Lung (tissue), 12 donors: Measurements from ENCODE around the gene KCNAB2. TPM values are rescaled to one million over a fixed set of nuclear protein-coding genes. Genes with fewer than 3 reads are reported as not detected.

ENCODE experiments used
- ATAC-seq: fragments of 200-7000 bp; cut with Tn5 transposase; one replicate; pipeline ENCODE4 v1.9.1; 2020; ENCODE audit warnings: moderate number of reproducible peaks; ENCODE audit not compliant: insufficient read depth, low FRiP score
- DNase-seq, 3 donors: peaks; one replicate each; pipeline ENCODE4 v3.0.0-alpha.2; 2013 to 2017
- H3K27ac ChIP-seq, 2 donors: one replicate each; pipeline ENCODE4 v1.5.1; 2013; ENCODE audit warnings: mild to moderate bottlenecking in 2 of 2, moderate library complexity in 2 of 2, control low read depth in 1 of 2, inconsistent platforms in 1 of 2, low read depth in 1 of 2, low read length in 1 of 2
- H3K27me3 ChIP-seq, 3 donors: one replicate each; pipeline ENCODE4 v1.5.1; 2013; ENCODE audit warnings: low read length in 2 of 3; ENCODE audit not compliant: control insufficient read depth in 3 of 3, insufficient read depth in 3 of 3
- H3K36me3 ChIP-seq, 4 donors: one replicate each; pipeline ENCODE4 v1.5.1; 2013; ENCODE audit warnings: low read length in 4 of 4, mild to moderate bottlenecking in 1 of 4, moderate library complexity in 1 of 4; ENCODE audit not compliant: control insufficient read depth in 4 of 4, insufficient read depth in 4 of 4
- H3K4me1 ChIP-seq, 5 donors: one replicate each; pipeline ENCODE4 v1.5.1; 2013; ENCODE audit warnings: low read length in 5 of 5, mild to moderate bottlenecking in 2 of 5, moderate library complexity in 1 of 5; ENCODE audit not compliant: control insufficient read depth in 5 of 5, insufficient read depth in 5 of 5
- H3K4me3 ChIP-seq: one replicate; pipeline ENCODE4 v1.5.1; 2013; ENCODE audit warnings: mild to moderate bottlenecking, control low read depth, moderate library complexity
- H3K9ac ChIP-seq, 2 donors: one replicate each; pipeline ENCODE4 v1.5.1; 2013; ENCODE audit warnings: low read length in 2 of 2, control low read depth in 1 of 2; ENCODE audit not compliant: insufficient read depth in 1 of 2
- H3K9me3 ChIP-seq, 4 donors: one replicate each; pipeline ENCODE4 v1.5.1; 2013; ENCODE audit warnings: low read length in 3 of 4, mild to moderate bottlenecking in 1 of 4, moderate library complexity in 1 of 4; ENCODE audit not compliant: control insufficient read depth in 4 of 4, insufficient read depth in 3 of 4
- CTCF ChIP-seq: IDR thresholded peaks from 2 replicates; pipeline ENCODE4 v1.5.1; 2012; ENCODE audit warnings: mild to moderate bottlenecking; ENCODE audit errors: control extremely low read depth, extremely low read depth
- WGBS, 2 donors: extraction: QIAGEN DNeasy Blood & Tissue Kit; methylation state at CpG; one replicate each; pipeline ENCODE4 v1.1.7; 2013; 5-methylcytosine and 5-hydroxymethylcytosine counted together
- polyA plus RNA-seq, 2 donors: library from polyadenylated mRNA; stranded (reverse); fragments of 200-250 nt; gene quantifications; one replicate each; pipeline ENCODE4 v1.2.1, GENCODE V29; 2013
- total RNA-seq, 2 donors: library from RNA; depleted of rRNA in 1 of 2; stranded (reverse); fragments of >200 nt in 1 of 2; gene quantifications; one replicate each; pipeline ENCODE4 v1.2.1, GENCODE V29; 2014 to 2021
- donor health status: control.
- donor health status: control.
- donor health status: Bipolar disorder and iron deficiency.
- donor health status: healthy.
- donor health status: DM: yes; HTN: yes; CAD: no.

The KCNAB2 gene
- total and polyA plus RNA-seq, 4 donors = 13.7 to 86.4 (median 45.5) TPM

GRCh38 chr1:6084781-6085495 lies 39.2 kb downstream of the KCNAB2 start:
- 88 to 95% methylated on average over 18 of the region's 18 CpGs for WGBS, 2 donors
- Histone ChIP-seq H3K36me3 (peaks cover 0 to 10% (median 0%) of the 10 kb centered on the region in 4 donors), H3K27ac (no peak overlapping the region), H3K9me3 (peaks cover 0 to 2% (median 0%) of the 10 kb centered on the region in 4 donors), H3K4me1 (peaks cover 0 to 24% (median 2%) of the 10 kb centered on the region in 5 donors), H3K4me3 (no peak overlapping the region), H3K27me3 (peaks cover 0 to 3% (median 0%) of the 10 kb centered on the region in 3 donors), H3K9ac (no peak overlapping the region)
- no peak for ATAC-seq
- no peak for DNase-seq
- TF ChIP-seq CTCF = no peak

- ATAC-seq (no peak), DNase-seq (no peak)
- H3K27me3 ChIP-seq = peaks cover 0 to 3% (median 0%) of the 10 kb centered on the region in 3 donors
These were observed 40.0 kb downstream of the KCNAB2 start for GRCh38 chr1:6085666-6086065.

GRCh38 chr1:6086358-6086757 lies 40.7 kb downstream of the KCNAB2 start:
- no peak overlapping the region for H3K27ac ChIP-seq

More at GRCh38 chr1:6085666-6086065, 40.0 kb downstream of the KCNAB2 start:
- no peak for TF ChIP-seq CTCF
- no peak overlapping the region for H3K9ac ChIP-seq
- peaks cover 0 to 24% (median 2%) of the 10 kb centered on the region in 5 donors for H3K4me1 ChIP-seq
- peaks cover 0 to 10% (median 0%) of the 10 kb centered on the region in 4 donors for H3K36me3 ChIP-seq
- no peak overlapping the region for H3K4me3 ChIP-seq
- no peak overlapping the region for H3K27ac ChIP-seq
- H3K9me3 ChIP-seq = peaks cover 0 to 2% (median 0%) of the 10 kb centered on the region in 4 donors
- 95 to 98% methylated on average over 13 of the region's 13 CpGs for WGBS, 2 donors

More at GRCh38 chr1:6086358-6086757, 40.7 kb downstream of the KCNAB2 start:
- Histone ChIP-seq H3K27me3 (peaks cover 0 to 6% (median 0%) of the 10 kb centered on the region in 3 donors), H3K4me1 (peaks cover 0 to 24% (median 2%) of the 10 kb centered on the region in 5 donors), H3K9me3 (no peaks in the 10 kb centered on the region), H3K36me3 (peaks cover 0 to 8% (median 0%) of the 10 kb centered on the region in 4 donors), H3K4me3 (no peak overlapping the region), H3K9ac (no peak overlapping the region)
- ATAC-seq = no peak
- WGBS, 2 donors = 81 to 90% methylated on average over 13 of the region's 13 CpGs
- DNase-seq = no peak
- TF ChIP-seq CTCF = no peak
